Measurements from ENCODE around the gene CUL7.

DNA sequence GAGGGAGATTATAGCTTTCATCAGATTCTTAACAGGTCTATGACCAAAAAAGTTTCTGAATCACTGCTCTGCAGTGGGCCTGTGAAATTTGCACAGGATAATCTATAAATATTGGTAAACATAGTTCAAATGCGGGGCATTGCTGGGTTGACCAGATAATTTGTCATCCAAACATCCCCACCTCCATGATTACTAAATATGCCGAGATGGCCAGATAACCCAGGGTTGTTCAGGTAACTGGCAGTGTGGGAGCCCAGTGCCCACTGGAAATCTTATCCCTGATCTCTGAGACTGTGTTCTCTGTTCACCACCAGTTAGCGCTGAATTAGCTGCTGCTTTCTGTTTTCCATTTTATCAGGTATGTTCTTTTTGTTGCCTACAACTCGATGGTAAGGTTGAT lies 43.9 kb upstream of the CUL7 start:
- TF ChIP-seq, protein P1, sequence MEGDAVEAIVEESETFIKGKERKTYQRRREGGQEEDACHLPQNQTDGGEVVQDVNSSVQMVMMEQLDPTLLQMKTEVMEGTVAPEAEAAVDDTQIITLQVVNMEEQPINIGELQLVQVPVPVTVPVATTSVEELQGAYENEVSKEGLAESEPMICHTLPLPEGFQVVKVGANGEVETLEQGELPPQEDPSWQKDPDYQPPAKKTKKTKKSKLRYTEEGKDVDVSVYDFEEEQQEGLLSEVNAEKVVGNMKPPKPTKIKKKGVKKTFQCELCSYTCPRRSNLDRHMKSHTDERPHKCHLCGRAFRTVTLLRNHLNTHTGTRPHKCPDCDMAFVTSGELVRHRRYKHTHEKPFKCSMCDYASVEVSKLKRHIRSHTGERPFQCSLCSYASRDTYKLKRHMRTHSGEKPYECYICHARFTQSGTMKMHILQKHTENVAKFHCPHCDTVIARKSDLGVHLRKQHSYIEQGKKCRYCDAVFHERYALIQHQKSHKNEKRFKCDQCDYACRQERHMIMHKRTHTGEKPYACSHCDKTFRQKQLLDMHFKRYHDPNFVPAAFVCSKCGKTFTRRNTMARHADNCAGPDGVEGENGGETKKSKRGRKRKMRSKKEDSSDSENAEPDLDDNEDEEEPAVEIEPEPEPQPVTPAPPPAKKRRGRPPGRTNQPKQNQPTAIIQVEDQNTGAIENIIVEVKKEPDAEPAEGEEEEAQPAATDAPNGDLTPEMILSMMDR (IDR thresholded peaks at IDR 0.05) = no peak
- no peak for TF ChIP-seq POLR2A (IDR thresholded peaks at IDR 0.05)

Measured in body of pancreas (tissue), 4 donors.